Measurements from ENCODE around the gene FGF3.
A peak's percentile ranks its signal among the peaks of the same experiment; 100 is the strongest.

FGF3 gene

GRCh38 chr11:69843529-69843921, 24.3 kb upstream of the FGF3 start:
- DNase-seq (ENCODE audit: low spot score) = no peak

- DNase-seq (ENCODE audit: low spot score) = no peak
Measured at GRCh38 chr11:69842746-69843528, 23.7 kb upstream of the FGF3 start.

GRCh38 chr11:69841859-69842698, 22.9 kb upstream of the FGF3 start:
- DNase-seq (ENCODE audit: low spot score) = no peak

GRCh38 chr11:69841170-69841858, 22.1 kb upstream of the FGF3 start:
- no peak for DNase-seq (ENCODE audit: low spot score)

- DNase-seq (ENCODE audit: low spot score) = peak; percentile 50
Measured at GRCh38 chr11:69840371-69841169, 21.4 kb upstream of the FGF3 start.

GRCh38 chr11:69839516-69839915, 20.3 kb upstream of the FGF3 start:
- DNase-seq (ENCODE audit: low spot score) = no peak

GRCh38 chr11:69837791-69838190, 18.6 kb upstream of the FGF3 start:
- no peak for DNase-seq (ENCODE audit: low spot score)

- DNase-seq (ENCODE audit: low spot score) = no peak
Measured at GRCh38 chr11:69836401-69836800, 17.2 kb upstream of the FGF3 start.

GRCh38 chr11:69834811-69835800, 15.9 kb upstream of the FGF3 start:
- DNase-seq (ENCODE audit: low spot score) = no peak

- no peak for DNase-seq (ENCODE audit: low spot score)
Measured at GRCh38 chr11:69834251-69834650, 15.0 kb upstream of the FGF3 start.

- DNase-seq (ENCODE audit: low spot score) = peak; percentile 61
Measured at GRCh38 chr11:69832561-69833413, 13.6 kb upstream of the FGF3 start.

GRCh38 chr11:69831985-69832384, 12.8 kb upstream of the FGF3 start:
- DNase-seq (ENCODE audit: low spot score) = peak; percentile 3

GRCh38 chr11:69830086-69830485, 10.9 kb upstream of the FGF3 start:
- no peak for DNase-seq (ENCODE audit: low spot score)

- DNase-seq (ENCODE audit: low spot score) = no peak
Measured at GRCh38 chr11:69828971-69829344, 9.7 kb upstream of the FGF3 start.

- DNase-seq (ENCODE audit: low spot score) = peak; percentile 74
Measured at GRCh38 chr11:69828276-69828970, 9.2 kb upstream of the FGF3 start.

- DNase-seq (ENCODE audit: low spot score) = no peak
Measured at GRCh38 chr11:69826773-69827172, 7.6 kb upstream of the FGF3 start.

- no peak for DNase-seq (ENCODE audit: low spot score)
Measured at GRCh38 chr11:69825941-69826340, 6.7 kb upstream of the FGF3 start.

- no peak for DNase-seq (ENCODE audit: low spot score)
Measured at GRCh38 chr11:69825037-69825834, 6.0 kb upstream of the FGF3 start.
